ENCODE measurements around the gene SSU72.
"Not testable (repeated sequence)": the region's sequence is repeated elsewhere in the genome, so short reads cannot be mapped to it uniquely, and the experiment has no call there.

Gene SSU72

GRCh38 chr1:1538989-1539309 lies 35.7 kb downstream of the SSU72 start:
- H3K4me1 ChIP-seq (ENCODE audit: control insufficient read depth, insufficient read depth, low read length): no peaks in the 10 kb centered on the region
- H3K27ac ChIP-seq (ENCODE audit: low read depth, low read length): no peak overlapping the region
- H3K9ac ChIP-seq (ENCODE audit: low read depth, low read length): no peak overlapping the region
- H3K36me3 ChIP-seq (ENCODE audit: control insufficient read depth, insufficient read depth, low read length): peaks cover 37% of the 10 kb centered on the region
- H3K4me3 ChIP-seq (ENCODE audit: low read depth, low read length): peak overlapping the region; percentile 74
- no peaks in the 10 kb centered on the region for H3K27me3 ChIP-seq (ENCODE audit: control insufficient read depth, insufficient read depth, low read length)
- H3K9me3 ChIP-seq (ENCODE audit: control insufficient read depth, insufficient read depth, low read length): no peaks in the 10 kb centered on the region

DNA sequence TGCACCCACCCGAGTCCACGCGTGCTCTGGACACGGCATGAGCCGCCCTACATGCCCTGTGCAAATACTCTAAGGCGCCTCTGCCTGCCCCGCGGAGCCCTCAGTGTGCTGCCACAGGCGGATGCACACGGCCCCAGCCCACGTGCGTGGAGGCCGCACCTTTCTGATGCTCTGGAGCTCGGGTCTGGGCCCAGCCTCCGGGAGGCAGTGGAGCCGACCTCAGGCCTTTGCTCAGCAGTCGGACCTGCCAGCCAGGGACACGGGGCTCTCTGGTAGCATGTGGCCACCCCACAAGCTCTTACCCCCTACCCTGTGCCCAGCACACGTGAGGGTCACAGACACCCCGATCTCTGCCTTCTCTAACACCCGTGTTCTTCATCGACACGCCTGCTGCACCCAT lies 36.3 kb downstream of the SSU72 start:
- H3K4me1 ChIP-seq (ENCODE audit: control insufficient read depth, insufficient read depth, low read length): no peaks in the 10 kb centered on the region
- H3K4me3 ChIP-seq (ENCODE audit: low read depth, low read length): no peak overlapping the region
- peaks cover 32% of the 10 kb centered on the region for H3K36me3 ChIP-seq (ENCODE audit: control insufficient read depth, insufficient read depth, low read length)
- H3K27ac ChIP-seq (ENCODE audit: low read depth, low read length): no peak overlapping the region
- H3K9ac ChIP-seq (ENCODE audit: low read depth, low read length): no peak overlapping the region
- no peaks in the 10 kb centered on the region for H3K9me3 ChIP-seq (ENCODE audit: control insufficient read depth, insufficient read depth, low read length)
- H3K27me3 ChIP-seq (ENCODE audit: control insufficient read depth, insufficient read depth, low read length): no peaks in the 10 kb centered on the region

GRCh38 chr1:1537626-1538250 lies 36.9 kb downstream of the SSU72 start:
- Histone ChIP-seq H3K36me3 (ENCODE audit: control insufficient read depth, insufficient read depth, low read length) (peaks cover 26% of the 10 kb centered on the region), H3K4me1 (ENCODE audit: control insufficient read depth, insufficient read depth, low read length) (no peaks in the 10 kb centered on the region), H3K4me3 (ENCODE audit: low read depth, low read length) (no peak overlapping the region), H3K27ac (ENCODE audit: low read depth, low read length) (no peak overlapping the region), H3K27me3 (ENCODE audit: control insufficient read depth, insufficient read depth, low read length) (no peaks in the 10 kb centered on the region), H3K9me3 (ENCODE audit: control insufficient read depth, insufficient read depth, low read length) (no peaks in the 10 kb centered on the region), H3K9ac (ENCODE audit: low read depth, low read length) (no peak overlapping the region)

DNA sequence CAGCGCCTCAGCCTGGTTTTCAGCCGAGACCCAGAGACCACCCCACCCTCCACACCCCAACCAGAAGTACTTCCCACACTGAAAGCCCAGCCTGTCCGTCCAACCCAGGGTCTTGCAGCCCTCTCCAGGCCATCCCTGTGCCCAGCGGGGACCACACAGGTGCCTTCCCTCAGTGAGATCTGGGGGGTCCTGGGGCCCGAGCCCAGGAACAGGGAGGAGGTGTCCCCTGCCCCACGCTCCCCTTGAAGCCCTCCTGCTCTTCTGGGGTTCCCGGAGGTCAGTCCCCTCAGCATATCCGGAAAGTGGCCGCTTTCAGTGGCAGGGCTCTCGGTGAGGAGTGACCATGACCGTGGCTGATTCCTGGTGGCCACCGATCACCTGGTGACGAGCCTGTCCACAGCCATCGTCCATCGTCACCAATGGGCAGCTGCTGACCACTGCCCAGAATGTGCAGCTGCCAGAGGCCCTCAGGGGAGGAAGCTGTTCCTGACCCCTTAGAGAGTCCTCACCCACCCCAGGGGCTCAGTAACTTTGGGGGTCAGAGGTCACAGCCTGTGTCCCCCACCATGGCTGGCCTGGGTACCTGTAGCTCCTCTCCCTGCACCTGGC lies 37.6 kb downstream of the SSU72 start:
- no peak overlapping the region for H3K4me3 ChIP-seq (ENCODE audit: low read depth, low read length)
- H3K4me1 ChIP-seq (ENCODE audit: control insufficient read depth, insufficient read depth, low read length): no peaks in the 10 kb centered on the region
- H3K9ac ChIP-seq (ENCODE audit: low read depth, low read length): no peak overlapping the region
- H3K27ac ChIP-seq (ENCODE audit: low read depth, low read length): no peak overlapping the region
- H3K9me3 ChIP-seq (ENCODE audit: control insufficient read depth, insufficient read depth, low read length): no peaks in the 10 kb centered on the region; the same call in 1 of the 2 replicates
- H3K36me3 ChIP-seq (ENCODE audit: control insufficient read depth, insufficient read depth, low read length): peaks cover 23% of the 10 kb centered on the region
- no peaks in the 10 kb centered on the region for H3K27me3 ChIP-seq (ENCODE audit: control insufficient read depth, insufficient read depth, low read length)

- no peaks in the 10 kb centered on the region for H3K4me1 ChIP-seq (ENCODE audit: control insufficient read depth, insufficient read depth, low read length)
- H3K9ac ChIP-seq (ENCODE audit: low read depth, low read length): no peak overlapping the region
- H3K9me3 ChIP-seq (ENCODE audit: control insufficient read depth, insufficient read depth, low read length): no peaks in the 10 kb centered on the region; the same call in 1 of the 2 replicates
- H3K36me3 ChIP-seq (ENCODE audit: control insufficient read depth, insufficient read depth, low read length): peaks cover 15% of the 10 kb centered on the region
- no peak overlapping the region for H3K27ac ChIP-seq (ENCODE audit: low read depth, low read length)
- no peak overlapping the region for H3K4me3 ChIP-seq (ENCODE audit: low read depth, low read length)
- no peaks in the 10 kb centered on the region for H3K27me3 ChIP-seq (ENCODE audit: control insufficient read depth, insufficient read depth, low read length)
Measured at GRCh38 chr1:1536019-1536937, 38.4 kb downstream of the SSU72 start.

DNA sequence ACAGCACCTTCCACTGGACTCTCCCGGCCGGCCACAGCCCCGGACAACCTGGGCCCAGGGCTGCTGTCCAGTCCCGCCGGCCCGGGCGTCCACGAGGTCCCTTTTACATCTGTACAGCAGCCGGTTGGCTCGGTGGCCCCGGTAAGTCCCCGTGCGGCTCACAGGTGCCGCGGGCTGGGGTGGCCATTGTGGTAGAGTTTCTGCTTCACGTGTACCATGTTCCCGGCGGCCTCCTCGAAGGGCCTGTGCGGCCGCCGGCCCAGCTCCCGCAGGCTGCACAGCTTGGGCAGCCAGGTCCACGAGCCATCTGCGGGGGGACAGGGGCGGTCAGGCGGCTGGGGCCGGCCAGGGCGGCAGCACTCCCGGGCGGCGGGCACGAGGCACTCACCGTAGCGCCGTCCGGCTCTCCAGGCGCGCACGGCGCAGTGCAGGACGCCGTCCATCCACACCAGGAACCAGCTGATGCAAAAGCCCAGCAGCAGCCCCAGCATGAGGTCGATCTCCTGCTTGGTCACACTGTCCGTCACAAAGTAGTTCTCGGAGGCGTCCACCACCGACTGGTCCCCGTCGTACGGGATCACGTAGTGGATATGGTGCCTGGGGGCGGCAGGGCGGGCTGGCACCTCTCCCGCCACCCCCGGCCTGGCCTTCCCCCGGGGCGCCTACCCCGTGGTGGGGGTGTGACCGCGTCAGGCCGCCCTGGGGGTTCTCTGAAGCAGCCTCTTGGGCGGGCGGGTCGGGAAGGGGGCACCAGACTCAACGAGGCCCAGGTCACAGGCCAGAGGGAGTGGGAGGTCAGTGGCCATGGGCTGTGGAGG lies 39.3 kb downstream of the SSU72 start:
- Histone ChIP-seq H3K9me3 (ENCODE audit: control insufficient read depth, insufficient read depth, low read length) (no peaks in the 10 kb centered on the region; the same call in 1 of the 2 replicates), H3K27me3 (ENCODE audit: control insufficient read depth, insufficient read depth, low read length) (no peaks in the 10 kb centered on the region), H3K4me1 (ENCODE audit: control insufficient read depth, insufficient read depth, low read length) (no peaks in the 10 kb centered on the region), H3K27ac (ENCODE audit: low read depth, low read length) (no peak overlapping the region), H3K4me3 (ENCODE audit: low read depth, low read length) (no peak overlapping the region), H3K9ac (ENCODE audit: low read depth, low read length) (no peak overlapping the region), H3K36me3 (ENCODE audit: control insufficient read depth, insufficient read depth, low read length) (peaks cover 13% of the 10 kb centered on the region)

- Histone ChIP-seq H3K27ac (ENCODE audit: low read depth, low read length) (no peak overlapping the region), H3K9ac (ENCODE audit: low read depth, low read length) (no peak overlapping the region), H3K4me1 (ENCODE audit: control insufficient read depth, insufficient read depth, low read length) (no peaks in the 10 kb centered on the region), H3K9me3 (ENCODE audit: control insufficient read depth, insufficient read depth, low read length) (no peaks in the 10 kb centered on the region; the same call in 1 of the 2 replicates), H3K36me3 (ENCODE audit: control insufficient read depth, insufficient read depth, low read length) (peaks cover 20% of the 10 kb centered on the region), H3K27me3 (ENCODE audit: control insufficient read depth, insufficient read depth, low read length) (no peaks in the 10 kb centered on the region), H3K4me3 (ENCODE audit: low read depth, low read length) (no peak overlapping the region)
Measured at GRCh38 chr1:1534401-1535154, 40.1 kb downstream of the SSU72 start.

DNA sequence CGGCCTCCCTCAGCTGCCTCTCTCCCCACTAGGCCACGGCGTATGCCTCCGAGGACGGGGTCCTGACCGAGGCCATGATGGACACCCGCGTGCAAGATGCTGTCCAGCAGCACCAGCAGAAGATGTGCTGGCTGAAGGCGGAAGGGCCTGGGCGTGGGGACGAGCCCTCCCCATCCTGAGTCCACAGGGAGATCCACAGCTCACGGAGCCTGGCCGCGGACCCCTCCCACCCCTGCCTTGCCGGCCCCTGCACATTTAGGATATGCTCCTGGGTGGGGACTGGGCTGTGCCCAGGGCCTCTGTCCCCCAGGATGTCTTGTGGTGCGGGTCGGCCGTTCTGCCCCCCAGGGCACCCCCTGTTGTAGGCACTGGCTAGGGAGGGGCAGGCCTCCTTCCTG lies 40.8 kb downstream of the SSU72 start:
- not testable (repeated sequence) for H3K27me3 ChIP-seq (ENCODE audit: control insufficient read depth, insufficient read depth, low read length); H3K9me3 ChIP-seq (ENCODE audit: control insufficient read depth, insufficient read depth, low read length); H3K27ac ChIP-seq (ENCODE audit: low read depth, low read length); H3K4me1 ChIP-seq (ENCODE audit: control insufficient read depth, insufficient read depth, low read length); H3K4me3 ChIP-seq (ENCODE audit: low read depth, low read length); H3K9ac ChIP-seq (ENCODE audit: low read depth, low read length)
- peaks cover 26% of the 10 kb centered on the region for H3K36me3 ChIP-seq (ENCODE audit: control insufficient read depth, insufficient read depth, low read length)

- peaks cover 26% of the 10 kb centered on the region for H3K36me3 ChIP-seq (ENCODE audit: control insufficient read depth, insufficient read depth, low read length)
- H3K9me3 ChIP-seq (ENCODE audit: control insufficient read depth, insufficient read depth, low read length); H3K27me3 ChIP-seq (ENCODE audit: control insufficient read depth, insufficient read depth, low read length); H3K27ac ChIP-seq (ENCODE audit: low read depth, low read length); H3K9ac ChIP-seq (ENCODE audit: low read depth, low read length); H3K4me3 ChIP-seq (ENCODE audit: low read depth, low read length); H3K4me1 ChIP-seq (ENCODE audit: control insufficient read depth, insufficient read depth, low read length): not testable (repeated sequence)
Measured at GRCh38 chr1:1533176-1533893, 41.3 kb downstream of the SSU72 start.

- no peaks in the 10 kb centered on the region; the same call in 1 of the 2 replicates for H3K9me3 ChIP-seq (ENCODE audit: control insufficient read depth, insufficient read depth, low read length)
- H3K4me1 ChIP-seq (ENCODE audit: control insufficient read depth, insufficient read depth, low read length): no peaks in the 10 kb centered on the region
- no peak overlapping the region for H3K4me3 ChIP-seq (ENCODE audit: low read depth, low read length)
- H3K36me3 ChIP-seq (ENCODE audit: control insufficient read depth, insufficient read depth, low read length): peaks cover 30% of the 10 kb centered on the region
- H3K27me3 ChIP-seq (ENCODE audit: control insufficient read depth, insufficient read depth, low read length): no peaks in the 10 kb centered on the region
- no peak overlapping the region for H3K27ac ChIP-seq (ENCODE audit: low read depth, low read length)
- H3K9ac ChIP-seq (ENCODE audit: low read depth, low read length): no peak overlapping the region
Measured at GRCh38 chr1:1531947-1532346, 42.7 kb downstream of the SSU72 start.
